ENCODE data around the gene ARHGAP26. TPM values are rescaled to one million over a fixed set of nuclear protein-coding genes. Genes with fewer than 3 reads are reported as not detected.

The ARHGAP26 gene
- total RNA-seq, 1 donor: 7.6 TPM

DNA sequence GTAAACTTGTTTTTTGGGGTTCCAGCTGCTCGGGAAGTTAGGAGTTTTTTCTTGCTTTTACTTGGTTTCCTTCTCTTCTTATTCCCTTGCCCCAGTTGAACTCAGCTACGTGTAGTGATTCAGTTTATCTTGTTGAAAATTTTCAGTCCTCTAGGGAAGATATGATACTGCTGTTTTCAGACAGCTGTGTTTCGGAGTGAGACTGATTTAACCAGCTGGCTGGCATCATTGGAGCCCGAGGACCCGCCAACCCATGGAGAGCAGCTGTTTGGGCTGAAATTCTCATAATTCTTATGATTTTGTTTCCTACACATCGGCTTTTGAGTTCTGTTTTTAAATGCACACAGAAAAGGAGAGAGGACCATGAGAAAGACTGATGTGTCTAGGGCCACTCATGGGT, 361.8 kb downstream of the ARHGAP26 start:
- TF ChIP-seq, protein P1, sequence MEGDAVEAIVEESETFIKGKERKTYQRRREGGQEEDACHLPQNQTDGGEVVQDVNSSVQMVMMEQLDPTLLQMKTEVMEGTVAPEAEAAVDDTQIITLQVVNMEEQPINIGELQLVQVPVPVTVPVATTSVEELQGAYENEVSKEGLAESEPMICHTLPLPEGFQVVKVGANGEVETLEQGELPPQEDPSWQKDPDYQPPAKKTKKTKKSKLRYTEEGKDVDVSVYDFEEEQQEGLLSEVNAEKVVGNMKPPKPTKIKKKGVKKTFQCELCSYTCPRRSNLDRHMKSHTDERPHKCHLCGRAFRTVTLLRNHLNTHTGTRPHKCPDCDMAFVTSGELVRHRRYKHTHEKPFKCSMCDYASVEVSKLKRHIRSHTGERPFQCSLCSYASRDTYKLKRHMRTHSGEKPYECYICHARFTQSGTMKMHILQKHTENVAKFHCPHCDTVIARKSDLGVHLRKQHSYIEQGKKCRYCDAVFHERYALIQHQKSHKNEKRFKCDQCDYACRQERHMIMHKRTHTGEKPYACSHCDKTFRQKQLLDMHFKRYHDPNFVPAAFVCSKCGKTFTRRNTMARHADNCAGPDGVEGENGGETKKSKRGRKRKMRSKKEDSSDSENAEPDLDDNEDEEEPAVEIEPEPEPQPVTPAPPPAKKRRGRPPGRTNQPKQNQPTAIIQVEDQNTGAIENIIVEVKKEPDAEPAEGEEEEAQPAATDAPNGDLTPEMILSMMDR (IDR thresholded peaks at IDR 0.05; ENCODE audit: extremely low read depth, low read depth, low read length): no peak
- H3K9me3 ChIP-seq (ENCODE audit: low read depth, low read length): no peaks in the 10 kb centered on the region
- no peaks in the 10 kb centered on the region for H3K36me3 ChIP-seq (ENCODE audit: insufficient read depth, low read length)
- H3K4me1 ChIP-seq (ENCODE audit: insufficient read depth, low read length): peaks cover 4% of the 10 kb centered on the region
- no peak overlapping the region for H3K4me2 ChIP-seq (ENCODE audit: insufficient read depth, low read length)
- no peaks in the 10 kb centered on the region for H3K27me3 ChIP-seq (ENCODE audit: insufficient read depth, low read length)
- no peaks in the 10 kb centered on the region for H3K79me2 ChIP-seq (ENCODE audit: insufficient read depth, low read length)
- H4K20me1 ChIP-seq (ENCODE audit: insufficient read depth, low read length): no peaks in the 10 kb centered on the region
- DNase-seq (ENCODE audit: insufficient read length, low spot score, missing footprints): no peak
- H3K4me3 ChIP-seq (ENCODE audit: insufficient read depth, low read length): no peak overlapping the region
- no peak overlapping the region for H3K27ac ChIP-seq (ENCODE audit: low read depth, low read length)
- no peak overlapping the region for H2AFZ ChIP-seq (ENCODE audit: low read length)

DNA sequence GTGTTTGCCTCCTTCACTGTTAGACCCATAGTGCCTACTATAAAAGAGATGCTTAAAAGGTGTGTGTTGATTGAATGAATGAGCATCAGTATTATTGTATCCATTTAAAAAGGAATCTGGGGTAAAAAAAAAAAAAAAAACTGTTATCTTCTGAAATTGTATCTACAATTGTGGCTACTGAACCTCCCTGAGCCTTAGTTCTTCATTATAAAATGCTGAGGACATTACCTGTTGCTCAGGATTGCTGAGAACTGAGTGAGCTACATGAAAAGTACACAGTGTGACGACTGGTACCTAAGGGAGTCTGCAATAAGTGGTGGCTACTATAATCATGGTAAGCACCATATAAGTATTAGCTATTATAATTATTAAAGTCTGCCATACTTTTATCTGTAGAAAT, 362.6 kb downstream of the ARHGAP26 start:
- no peak overlapping the region for H2AFZ ChIP-seq (ENCODE audit: low read length)
- H3K4me2 ChIP-seq (ENCODE audit: insufficient read depth, low read length): no peak overlapping the region
- no peaks in the 10 kb centered on the region for H4K20me1 ChIP-seq (ENCODE audit: insufficient read depth, low read length)
- H3K9me3 ChIP-seq (ENCODE audit: low read depth, low read length): no peaks in the 10 kb centered on the region
- no peaks in the 10 kb centered on the region for H3K79me2 ChIP-seq (ENCODE audit: insufficient read depth, low read length)
- H3K27me3 ChIP-seq (ENCODE audit: insufficient read depth, low read length): no peaks in the 10 kb centered on the region
- peaks cover 4% of the 10 kb centered on the region for H3K4me1 ChIP-seq (ENCODE audit: insufficient read depth, low read length)
- DNase-seq (ENCODE audit: insufficient read length, low spot score, missing footprints): no peak
- H3K4me3 ChIP-seq (ENCODE audit: insufficient read depth, low read length): no peak overlapping the region
- no peaks in the 10 kb centered on the region for H3K36me3 ChIP-seq (ENCODE audit: insufficient read depth, low read length)
- H3K27ac ChIP-seq (ENCODE audit: low read depth, low read length): no peak overlapping the region
- TF ChIP-seq, protein P1 (IDR thresholded peaks at IDR 0.05; ENCODE audit: extremely low read depth, low read depth, low read length): no peak

DNA sequence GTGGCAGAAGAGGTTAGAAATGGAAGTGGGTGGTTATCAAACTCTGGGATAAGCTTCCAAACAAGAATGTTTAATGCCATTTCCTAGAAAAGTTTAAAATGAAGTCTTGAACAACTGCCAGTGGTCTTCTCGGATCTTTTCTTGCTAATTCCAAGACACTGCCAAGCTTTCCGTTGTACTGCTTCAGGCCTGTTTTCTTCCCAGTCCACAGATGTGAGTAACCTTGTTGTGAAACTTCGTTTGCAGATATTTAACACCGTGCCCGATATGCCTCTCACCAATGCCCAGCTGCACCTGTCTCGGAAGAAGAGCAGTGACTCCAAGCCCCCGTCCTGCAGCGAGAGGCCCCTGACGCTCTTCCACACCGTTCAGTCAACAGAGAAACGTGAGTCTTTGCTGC, 363.5 kb downstream of the ARHGAP26 start:
- TF ChIP-seq, protein P1 (IDR thresholded peaks at IDR 0.05; ENCODE audit: extremely low read depth, low read depth, low read length): no peak
- no peaks in the 10 kb centered on the region for H3K79me2 ChIP-seq (ENCODE audit: insufficient read depth, low read length)
- H3K9me3 ChIP-seq (ENCODE audit: low read depth, low read length): no peaks in the 10 kb centered on the region
- peak overlapping the region; percentile 17 for H2AFZ ChIP-seq (ENCODE audit: low read length)
- no peaks in the 10 kb centered on the region for H3K36me3 ChIP-seq (ENCODE audit: insufficient read depth, low read length)
- H3K4me2 ChIP-seq (ENCODE audit: insufficient read depth, low read length): peak overlapping the region; percentile 11
- no peak overlapping the region for H3K4me3 ChIP-seq (ENCODE audit: insufficient read depth, low read length)
- DNase-seq (ENCODE audit: insufficient read length, low spot score, missing footprints): no peak
- H4K20me1 ChIP-seq (ENCODE audit: insufficient read depth, low read length): no peaks in the 10 kb centered on the region
- H3K4me1 ChIP-seq (ENCODE audit: insufficient read depth, low read length): peaks cover 4% of the 10 kb centered on the region
- H3K27me3 ChIP-seq (ENCODE audit: insufficient read depth, low read length): no peaks in the 10 kb centered on the region
- no peak overlapping the region for H3K27ac ChIP-seq (ENCODE audit: low read depth, low read length)

DNA sequence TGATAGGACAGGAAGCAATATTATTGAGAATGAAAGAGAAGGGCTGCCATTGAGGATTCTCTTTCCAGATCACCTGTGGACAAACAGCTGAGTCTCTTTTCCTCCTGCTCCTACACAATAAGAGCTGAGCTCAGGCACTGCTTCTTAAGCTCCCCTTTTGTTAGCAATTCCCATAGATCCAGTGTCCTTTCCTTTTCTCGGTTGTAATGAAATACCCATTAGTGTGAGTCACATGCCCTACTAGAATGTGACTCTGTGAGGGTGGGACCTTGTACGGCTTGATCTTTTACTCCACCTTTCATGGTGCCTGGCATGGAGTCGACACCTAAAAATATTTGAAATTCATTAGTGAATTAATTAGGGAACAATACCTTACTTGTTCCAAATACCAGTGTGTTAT, 364.1 kb downstream of the ARHGAP26 start:
- no peak for DNase-seq (ENCODE audit: insufficient read length, low spot score, missing footprints)
- no peaks in the 10 kb centered on the region for H4K20me1 ChIP-seq (ENCODE audit: insufficient read depth, low read length)

More for the DNA sequence above, 364.1 kb downstream of the ARHGAP26 start:
- TF ChIP-seq, protein P1 (IDR thresholded peaks at IDR 0.05; ENCODE audit: extremely low read depth, low read depth, low read length): no peak
- Histone ChIP-seq H3K27me3 (ENCODE audit: insufficient read depth, low read length) (no peaks in the 10 kb centered on the region), H3K36me3 (ENCODE audit: insufficient read depth, low read length) (no peaks in the 10 kb centered on the region), H3K4me1 (ENCODE audit: insufficient read depth, low read length) (peaks cover 4% of the 10 kb centered on the region), H3K4me3 (ENCODE audit: insufficient read depth, low read length) (no peak overlapping the region), H3K4me2 (ENCODE audit: insufficient read depth, low read length) (no peak overlapping the region), H3K79me2 (ENCODE audit: insufficient read depth, low read length) (no peaks in the 10 kb centered on the region), H3K9me3 (ENCODE audit: low read depth, low read length) (no peaks in the 10 kb centered on the region), H2AFZ (ENCODE audit: low read length) (peak overlapping the region; percentile 17), H3K27ac (ENCODE audit: low read depth, low read length) (no peak overlapping the region)
